Activated naive CD4-positive, alpha-beta T cell treated with anti-CD3 and anti-CD28 coated beads, Interleukin-2, amount 50 U/mL, for 72 hours (primary cell): ENCODE results near the gene NKAIN2. TPM values are rescaled to one million over a fixed set of nuclear protein-coding genes. Genes with fewer than 3 reads are reported as not detected.
A peak's percentile ranks its signal among the peaks of the same experiment; 100 is the strongest.

Experiments used
- ATAC-seq, 2 donors: fragments of 150-1000 bp; cut with Tn5 transposase; 2 replicates each; pipeline ENCODE4 v1.10.0; 2021; ENCODE audit warnings: mild to moderate bottlenecking in 2 of 2, moderate library complexity in 2 of 2
- DNase-seq, 2 donors: peaks; one replicate each; pipeline ENCODE4 v3.0.0; 2021 to 2022; ENCODE audit warnings: low spot score in 2 of 2
- H3K27ac Mint-ChIP-seq, 2 donors: one replicate each; pipeline ENCODE4 v1.8.0; 2022; ENCODE audit warnings: mild to moderate bottlenecking in 2 of 2, mixed read lengths in 2 of 2
- H3K36me3 Mint-ChIP-seq, 2 donors: one replicate each; pipeline ENCODE4 v1.8.0; 2022; ENCODE audit warnings: mixed read lengths in 2 of 2
- H3K9me3 Mint-ChIP-seq, 2 donors: one replicate each; pipeline ENCODE4 v1.8.0; 2022; ENCODE audit warnings: mixed read lengths in 2 of 2
- total RNA-seq, 2 donors: library from RNA; stranded (reverse); gene quantifications; one replicate each; pipeline ENCODE4 v1.2.3, GENCODE V29; 2022

The NKAIN2 gene
- total RNA-seq, 2 donors from 2014 or later: not detected

DNA sequence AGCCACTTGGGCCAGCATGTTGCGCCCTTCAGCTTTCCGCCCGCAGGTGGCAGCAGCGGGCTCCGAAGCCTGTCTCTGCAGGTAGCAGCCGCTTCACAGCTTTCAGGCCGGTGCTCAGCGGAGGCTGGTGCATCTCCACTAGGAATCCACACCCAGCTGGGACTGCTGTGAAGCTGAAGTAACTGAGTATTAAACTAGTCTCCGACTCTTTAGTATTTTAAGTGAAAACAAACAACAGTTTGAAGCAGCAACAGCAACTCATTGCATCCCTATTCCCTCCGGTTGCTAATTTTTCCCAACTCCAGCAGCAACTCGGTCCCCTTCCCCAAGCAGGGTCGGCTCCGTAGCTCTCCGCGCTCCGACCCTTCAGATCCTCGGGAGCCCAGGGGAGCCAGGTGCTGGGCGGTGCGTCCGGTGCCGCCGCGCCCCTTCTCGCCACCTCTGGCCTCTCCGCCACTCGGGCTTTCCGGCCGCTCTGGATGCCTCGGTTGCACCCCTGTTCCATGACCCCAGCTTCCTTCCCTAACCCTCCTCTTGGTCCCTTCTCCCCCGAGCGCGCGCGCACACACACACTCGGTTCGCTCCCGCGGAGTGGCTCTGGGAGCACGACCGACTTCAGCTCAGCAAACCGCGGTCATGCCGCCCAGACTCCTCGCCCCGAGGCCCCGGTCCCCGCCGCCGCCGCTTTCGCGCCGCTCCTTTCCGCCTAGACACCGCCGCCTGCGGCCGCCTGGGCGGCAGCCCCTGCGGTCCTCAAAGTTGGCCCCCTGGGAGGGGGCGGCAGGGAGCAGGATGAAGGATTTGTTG lies 765 bp upstream of the NKAIN2 start:
- ATAC-seq (peak; percentile 69 to 92), DNase-seq (peak in 1 of 2 donors; percentile 79)
- H3K36me3 Mint-ChIP-seq: peaks cover 0 to 11% of the 10 kb centered on the region in 2 donors
- no peaks in the 10 kb centered on the region for H3K9me3 Mint-ChIP-seq
- no peak overlapping the region for H3K27ac Mint-ChIP-seq

DNA sequence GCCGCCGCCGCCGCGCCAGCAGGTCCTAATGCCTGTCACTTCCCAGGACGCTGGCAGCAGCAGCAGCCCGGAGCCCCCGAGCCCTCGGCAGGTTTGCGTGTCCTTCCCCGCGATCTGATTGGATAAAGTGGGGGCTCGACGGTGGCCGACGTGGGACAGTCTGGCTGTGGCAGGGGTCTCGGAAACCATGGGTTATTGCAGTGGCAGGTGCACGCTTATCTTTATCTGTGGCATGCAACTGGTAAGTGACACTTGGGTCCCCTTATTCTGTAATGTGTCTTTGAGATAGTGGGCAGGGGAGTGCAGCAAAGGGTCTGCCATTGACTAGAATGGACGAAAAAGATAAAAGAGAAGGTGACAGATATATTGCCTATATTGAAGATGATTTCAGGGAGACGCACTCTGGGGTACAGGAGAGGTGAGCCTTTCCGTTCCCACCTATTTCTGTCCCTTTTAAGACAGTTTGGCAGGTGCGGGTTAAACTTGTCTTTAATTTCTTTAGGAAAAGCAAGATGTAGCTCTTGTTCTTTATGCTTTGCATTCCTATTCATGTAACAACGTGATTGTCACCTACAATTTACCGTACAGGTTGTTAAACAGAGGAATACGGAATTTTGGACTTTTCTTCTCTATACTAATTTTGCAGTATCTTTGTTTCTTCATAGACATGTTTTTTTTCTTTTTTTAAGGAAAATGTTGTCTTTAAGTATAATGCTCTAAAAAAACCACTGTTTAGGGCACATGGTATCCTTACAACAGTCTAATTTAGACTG lies 535 bp downstream of the NKAIN2 start:
- ATAC-seq (no peak), DNase-seq (peak in 1 of 2 donors; percentile 9)
- peaks cover 0 to 11% of the 10 kb centered on the region in 2 donors for H3K36me3 Mint-ChIP-seq
- H3K9me3 Mint-ChIP-seq: no peaks in the 10 kb centered on the region
- no peak overlapping the region for H3K27ac Mint-ChIP-seq

DNA sequence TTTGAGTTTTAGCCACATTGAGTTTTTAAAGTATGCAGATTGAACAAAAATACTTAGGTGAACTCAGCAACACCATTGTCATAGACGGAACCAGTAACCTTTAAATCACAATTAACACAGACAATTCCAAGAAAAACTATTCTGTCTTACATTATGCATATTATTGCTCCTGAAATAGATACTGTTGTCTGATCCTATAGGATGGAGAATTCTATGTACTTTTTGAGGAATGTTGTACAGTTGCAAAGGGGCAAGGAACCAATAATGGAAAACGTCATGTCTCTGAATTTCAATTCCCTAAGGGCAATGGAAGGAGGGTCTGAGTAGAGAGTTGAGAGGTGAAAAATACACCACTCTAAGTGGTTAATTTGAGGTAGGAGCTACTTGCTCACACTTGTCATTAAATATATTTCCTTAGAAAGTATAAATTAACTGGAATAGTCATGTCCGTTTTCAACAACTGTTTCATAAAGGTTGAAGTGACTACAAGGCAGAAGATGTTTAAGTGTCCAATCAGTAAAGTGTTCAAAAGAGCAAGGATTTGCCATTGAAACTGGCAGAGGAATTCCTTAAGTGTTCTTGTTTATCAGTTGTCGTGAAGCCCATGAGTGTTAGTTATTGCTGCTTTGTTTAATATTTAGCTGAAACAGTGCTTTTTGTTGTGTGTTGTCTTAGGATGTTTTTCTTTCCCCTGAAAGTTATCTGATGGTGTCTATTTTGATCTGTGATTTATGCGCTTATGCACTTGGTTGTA lies 1.3 kb downstream of the NKAIN2 start:
- Mint-ChIP-seq H3K27ac (no peak overlapping the region), H3K36me3 (peaks cover 0 to 11% of the 10 kb centered on the region in 2 donors), H3K9me3 (no peaks in the 10 kb centered on the region)
- ATAC-seq (no peak), DNase-seq (no peak)

DNA sequence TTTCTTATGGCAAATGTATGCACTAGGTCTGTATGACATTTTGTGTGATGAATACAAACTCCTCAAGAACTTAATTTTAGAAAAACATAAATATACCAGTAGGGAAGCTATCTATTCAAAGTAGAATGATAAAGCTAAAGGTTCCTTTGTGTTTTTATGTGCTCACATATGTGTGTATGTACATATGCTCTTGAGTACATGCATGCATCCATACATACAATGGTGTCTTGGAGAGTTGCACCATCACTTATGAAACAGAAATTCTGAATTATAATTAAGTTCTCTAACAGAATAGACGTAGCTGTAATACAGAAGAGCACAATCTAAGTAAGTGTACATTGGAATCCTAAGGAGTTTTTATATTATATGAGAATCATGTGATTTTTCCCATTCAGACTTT lies 2.3 kb downstream of the NKAIN2 start:
- no peaks in the 10 kb centered on the region for H3K9me3 Mint-ChIP-seq
- H3K27ac Mint-ChIP-seq: no peak overlapping the region
- ATAC-seq: no peak
- DNase-seq: no peak
- H3K36me3 Mint-ChIP-seq: peaks cover 0 to 11% of the 10 kb centered on the region in 2 donors

DNA sequence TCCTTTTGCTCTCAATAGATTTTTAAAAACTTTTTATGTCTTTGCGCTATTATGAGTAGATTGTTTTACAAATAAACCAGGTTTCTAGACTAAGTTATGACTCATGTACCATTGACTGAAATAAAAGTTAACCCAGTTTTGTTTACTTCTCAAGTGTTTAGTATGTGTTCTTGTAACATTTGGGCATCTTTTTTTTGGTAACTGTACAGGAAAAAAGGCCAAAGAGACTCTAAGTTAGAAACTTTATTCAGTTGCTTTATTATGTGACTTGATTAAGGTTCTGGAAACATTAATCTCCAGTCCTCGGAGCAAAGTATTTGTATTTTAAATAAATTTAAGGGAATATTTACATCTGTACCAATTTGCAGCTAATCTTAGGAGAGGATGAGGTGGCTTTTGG lies 2.9 kb downstream of the NKAIN2 start:
- H3K27ac Mint-ChIP-seq: no peak overlapping the region
- H3K9me3 Mint-ChIP-seq: no peaks in the 10 kb centered on the region
- no peak for DNase-seq
- no peak for ATAC-seq
- H3K36me3 Mint-ChIP-seq: peaks cover 0 to 11% of the 10 kb centered on the region in 2 donors

DNA sequence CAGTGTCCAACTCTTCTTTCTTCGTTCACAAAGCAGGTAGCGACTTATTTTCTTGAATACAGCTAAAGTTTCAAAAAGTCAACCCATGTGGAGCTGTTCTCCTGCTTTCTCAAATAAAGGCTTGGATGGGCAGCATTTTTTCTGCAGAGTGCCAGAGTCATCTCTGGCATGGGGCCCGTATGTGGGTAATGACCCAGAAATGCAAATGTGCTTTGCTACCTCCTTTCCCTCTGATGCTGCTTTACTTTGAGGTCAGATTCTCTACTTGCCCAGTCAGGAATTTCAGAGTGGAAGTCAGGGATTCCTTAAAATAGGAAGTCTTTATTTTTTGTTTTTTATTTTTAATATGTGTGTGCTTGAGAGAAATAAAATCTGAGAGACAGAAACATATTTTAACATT lies 4.9 kb downstream of the NKAIN2 start:
- Mint-ChIP-seq H3K9me3 (no peaks in the 10 kb centered on the region), H3K27ac (no peak overlapping the region), H3K36me3 (peaks cover 0 to 11% of the 10 kb centered on the region in 2 donors)
- ATAC-seq (no peak), DNase-seq (no peak)

DNA sequence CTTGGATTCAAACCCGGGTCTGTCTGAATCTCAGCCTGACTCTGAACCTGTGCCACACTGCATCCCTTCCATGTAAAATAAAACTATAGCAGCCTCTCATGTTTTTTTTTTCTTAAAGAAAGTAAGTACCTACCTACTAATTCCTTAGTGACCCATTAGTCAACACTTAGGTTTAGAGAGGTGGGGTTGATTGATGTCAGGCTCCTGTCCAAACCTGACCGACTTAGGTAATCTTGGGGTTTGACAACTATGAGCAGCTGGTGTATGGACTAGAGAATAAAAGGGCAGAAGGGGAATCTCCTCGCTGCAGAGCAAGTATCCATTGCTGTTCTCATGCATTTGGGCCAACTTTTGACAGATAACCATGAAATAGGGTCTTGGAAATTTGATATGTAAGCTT lies 6.5 kb downstream of the NKAIN2 start:
- no peaks in the 10 kb centered on the region for H3K36me3 Mint-ChIP-seq
- DNase-seq (no peak), ATAC-seq (no peak)
- H3K9me3 Mint-ChIP-seq: no peaks in the 10 kb centered on the region
- H3K27ac Mint-ChIP-seq: no peak overlapping the region

DNA sequence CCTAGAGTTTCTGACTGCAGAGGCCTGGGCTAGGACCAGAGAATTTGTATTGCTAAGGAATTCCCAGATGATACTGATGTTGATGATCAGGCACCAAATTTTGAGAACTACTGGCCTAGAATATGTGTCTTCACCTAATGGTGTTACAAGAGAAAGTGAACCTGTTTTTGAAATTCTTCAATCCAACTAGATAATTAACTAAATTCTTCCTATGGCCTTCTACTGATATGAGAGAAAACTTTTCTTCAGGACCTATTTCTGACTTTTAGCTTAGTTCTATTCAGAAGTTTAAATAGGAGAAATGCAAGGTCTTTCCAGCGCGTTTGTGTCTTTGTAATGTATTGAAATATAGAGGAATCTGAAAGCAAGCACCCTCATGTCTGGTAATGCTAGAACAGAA lies 7.3 kb downstream of the NKAIN2 start:
- no peak for ATAC-seq
- Mint-ChIP-seq H3K27ac (no peak overlapping the region), H3K9me3 (peaks cover 2% of the 10 kb centered on the region in 2 donors), H3K36me3 (no peaks in the 10 kb centered on the region)
- DNase-seq: no peak

DNA sequence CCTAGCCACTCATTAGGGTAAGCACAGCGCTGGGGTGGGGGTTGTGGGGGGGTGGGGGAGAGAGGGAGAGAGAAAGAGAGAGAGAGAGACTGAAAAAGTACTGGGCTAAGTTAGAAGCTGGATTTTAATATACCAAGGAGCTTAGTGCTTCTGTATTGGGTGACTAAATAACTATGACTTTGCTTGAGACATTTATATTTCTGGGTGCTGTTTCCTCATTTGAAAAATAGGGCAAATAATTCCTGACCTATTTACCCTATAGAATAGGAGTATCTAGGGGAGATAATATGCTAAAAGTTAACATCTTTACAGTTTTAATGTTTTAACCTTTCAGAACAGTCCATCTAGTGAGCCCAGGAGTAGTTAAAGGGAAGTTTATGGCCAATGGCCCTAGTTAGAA lies 7.7 kb downstream of the NKAIN2 start:
- Mint-ChIP-seq H3K27ac (no peak overlapping the region), H3K9me3 (peaks cover 5% of the 10 kb centered on the region in 2 donors), H3K36me3 (no peaks in the 10 kb centered on the region)
- ATAC-seq (no peak), DNase-seq (no peak)

DNA sequence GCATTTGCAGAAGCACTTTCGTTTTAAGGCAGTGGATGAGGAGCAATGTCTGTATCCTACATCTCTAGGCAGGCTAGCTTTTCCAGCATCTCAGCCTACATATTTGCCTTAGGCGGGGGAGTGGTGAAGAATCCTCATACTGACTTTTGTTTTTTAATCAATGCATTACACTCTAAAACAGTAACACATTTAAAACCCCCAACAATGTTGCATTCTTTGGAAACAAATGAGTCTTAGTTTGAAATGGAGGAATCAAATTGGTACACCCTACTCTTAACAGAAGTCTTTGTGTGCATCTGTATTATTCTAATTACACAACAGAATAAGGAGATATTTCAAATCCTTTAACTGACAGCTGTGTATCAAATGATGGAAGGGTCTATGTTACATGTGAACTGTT lies 9.0 kb downstream of the NKAIN2 start:
- ATAC-seq: no peak
- H3K9me3 Mint-ChIP-seq: peaks cover 5 to 10% of the 10 kb centered on the region in 2 donors
- DNase-seq: no peak
- H3K36me3 Mint-ChIP-seq: no peaks in the 10 kb centered on the region
- H3K27ac Mint-ChIP-seq: no peak overlapping the region

DNA sequence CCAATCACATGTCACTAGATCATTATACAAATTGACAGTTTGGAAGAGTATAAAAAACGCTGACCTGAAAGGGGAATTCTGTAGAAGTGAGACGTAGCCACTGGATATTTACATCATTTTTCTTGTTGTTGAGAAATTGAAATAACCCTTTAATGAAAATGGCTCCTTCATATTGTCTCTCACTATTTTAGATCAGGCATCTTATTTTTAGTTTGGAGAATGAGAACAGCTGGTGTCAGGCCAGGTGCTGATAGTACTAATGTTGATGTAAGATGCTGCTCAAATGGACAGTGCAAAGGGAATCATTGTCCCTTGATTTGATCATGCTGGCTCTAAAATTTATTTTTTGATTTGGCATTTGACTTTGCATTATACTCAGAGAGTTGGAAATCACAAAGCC lies 17.4 kb downstream of the NKAIN2 start:
- DNase-seq: no peak
- Mint-ChIP-seq H3K36me3 (no peaks in the 10 kb centered on the region), H3K27ac (no peak overlapping the region), H3K9me3 (peaks cover under 1 to 14% of the 10 kb centered on the region in 2 donors)
- no peak for ATAC-seq

DNA sequence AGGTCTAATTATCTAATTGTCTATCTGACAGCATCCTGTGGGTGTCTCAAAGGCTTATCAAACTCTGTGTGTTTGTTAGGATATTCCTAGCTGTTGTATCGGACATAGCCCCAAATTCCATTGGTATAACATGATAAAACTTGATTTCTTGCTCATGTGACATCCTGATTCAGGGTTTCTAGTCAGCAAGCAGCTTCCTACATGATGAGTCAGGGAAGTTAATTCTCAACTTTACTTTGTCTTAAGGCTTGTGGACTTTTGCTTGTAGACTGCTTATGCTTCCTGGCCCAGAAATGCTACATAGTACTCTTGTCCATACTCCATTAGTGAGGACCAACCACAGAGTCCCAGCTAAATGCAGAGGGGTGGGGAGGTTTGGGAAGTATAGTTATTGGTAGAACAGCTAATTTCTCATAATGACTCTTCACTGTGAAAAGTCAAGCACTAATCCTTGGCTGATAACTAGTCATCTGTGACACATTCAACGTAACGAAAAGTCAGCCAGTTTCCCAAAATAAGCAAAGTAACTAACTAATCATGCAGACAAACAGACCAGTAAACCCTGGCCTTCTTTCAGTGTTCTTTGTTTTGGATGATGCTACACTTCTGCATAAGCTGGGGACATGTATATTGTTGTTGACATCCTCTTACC lies 25.8 kb downstream of the NKAIN2 start:
- H3K27ac Mint-ChIP-seq: no peak overlapping the region
- no peaks in the 10 kb centered on the region for H3K36me3 Mint-ChIP-seq
- no peak for ATAC-seq
- H3K9me3 Mint-ChIP-seq: peaks cover 0 to 12% of the 10 kb centered on the region in 2 donors
- no peak for DNase-seq

DNA sequence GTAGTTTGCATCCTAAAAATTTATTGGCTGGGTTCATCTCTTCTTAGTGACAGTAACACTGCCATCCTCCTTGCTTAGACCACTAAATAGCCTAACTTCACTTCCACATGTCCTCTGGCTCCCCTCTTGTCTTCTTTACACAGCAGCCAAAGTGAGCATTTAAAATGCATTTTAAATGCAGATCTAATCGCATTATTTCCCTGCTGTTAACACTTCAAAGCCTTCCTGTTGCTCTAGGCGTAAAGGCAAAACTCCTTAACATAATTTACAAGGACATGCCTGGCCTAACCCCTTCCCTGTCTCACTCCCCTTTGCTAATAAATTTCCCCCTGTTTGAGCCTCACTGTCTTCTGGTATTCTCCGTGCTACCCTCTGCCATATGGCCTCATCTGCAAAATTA lies 26.5 kb downstream of the NKAIN2 start:
- peaks cover 0 to 12% of the 10 kb centered on the region in 2 donors for H3K9me3 Mint-ChIP-seq
- ATAC-seq: no peak
- no peak overlapping the region for H3K27ac Mint-ChIP-seq
- H3K36me3 Mint-ChIP-seq: no peaks in the 10 kb centered on the region
- DNase-seq: no peak

DNA sequence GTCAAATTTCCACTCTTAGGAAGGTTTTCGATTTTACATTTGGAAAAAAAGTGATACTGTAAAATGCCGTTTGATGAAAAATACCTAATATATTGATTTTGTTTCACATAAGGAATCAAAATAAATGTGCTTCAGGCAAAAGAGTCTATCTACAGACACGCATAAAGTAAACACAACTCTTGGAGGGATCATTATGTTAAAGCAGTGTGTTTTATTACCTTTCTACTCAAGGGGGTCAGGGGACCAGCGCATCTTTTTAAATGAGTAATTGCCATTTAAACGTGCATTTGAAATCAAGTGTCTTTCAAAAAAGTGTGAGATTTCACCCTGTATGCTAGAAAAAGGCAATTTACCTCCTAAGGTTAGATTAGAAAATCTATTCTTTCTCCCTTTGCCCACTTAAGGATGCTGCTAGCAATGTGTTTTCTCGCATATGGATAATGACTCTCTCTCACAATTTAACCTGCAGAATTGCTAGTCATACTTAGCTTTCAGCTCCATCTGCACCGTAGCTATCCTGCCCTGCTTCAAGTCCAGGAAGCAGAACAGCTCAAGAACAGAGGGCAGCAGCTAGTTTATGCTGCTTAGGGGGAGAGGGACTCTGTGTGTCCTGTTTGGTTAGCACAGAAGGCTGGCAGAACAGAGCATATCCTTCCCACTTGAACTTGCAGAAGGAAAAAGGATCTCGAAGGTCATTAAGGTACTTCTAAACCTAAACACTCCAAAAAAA lies 35.0 kb downstream of the NKAIN2 start:
- ATAC-seq: no peak
- Mint-ChIP-seq H3K27ac (no peak overlapping the region), H3K9me3 (peaks cover 0 to 8% of the 10 kb centered on the region in 2 donors), H3K36me3 (no peaks in the 10 kb centered on the region)
- no peak for DNase-seq

DNA sequence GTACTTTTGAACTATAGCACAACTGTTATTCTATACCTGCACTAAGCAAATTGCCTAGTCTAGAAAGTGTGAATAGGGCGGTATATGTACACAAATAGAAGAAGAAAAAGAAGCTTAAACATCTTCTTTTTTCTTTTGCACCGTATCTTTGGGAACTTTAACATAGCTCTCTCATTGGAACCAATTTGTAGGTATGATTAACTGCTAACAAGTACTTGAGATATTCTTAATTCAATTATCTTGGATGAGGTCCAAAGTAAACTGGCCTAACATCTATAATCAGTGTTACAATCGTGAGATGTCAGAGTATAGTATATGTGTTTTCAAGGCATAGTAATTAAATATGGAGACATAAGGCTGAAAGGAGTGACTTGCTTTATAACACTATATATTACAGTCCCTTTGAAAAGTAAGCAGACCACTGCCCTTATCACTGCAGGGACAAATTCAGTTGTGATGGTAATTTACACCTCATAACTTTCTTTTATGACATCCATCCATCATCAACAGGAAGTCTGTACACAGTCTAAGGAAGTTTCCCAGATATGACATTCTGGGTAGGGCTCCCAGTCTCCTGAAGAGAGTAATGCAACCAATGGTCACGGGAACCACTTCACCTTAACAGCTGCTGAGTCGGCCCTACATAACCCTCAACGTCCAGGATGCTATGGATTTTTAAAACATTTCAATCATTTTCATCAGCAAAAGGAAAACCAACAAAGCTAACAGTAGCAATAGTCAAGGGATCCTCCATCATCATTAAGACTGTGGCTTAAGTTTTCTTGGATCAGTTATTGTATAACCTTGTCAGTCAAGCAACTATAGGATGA lies 37.6 kb downstream of the NKAIN2 start:
- DNase-seq: no peak
- no peaks in the 10 kb centered on the region for H3K36me3 Mint-ChIP-seq
- peaks cover 0 to 8% of the 10 kb centered on the region in 2 donors for H3K9me3 Mint-ChIP-seq
- no peak for ATAC-seq
- no peak overlapping the region for H3K27ac Mint-ChIP-seq
